HepG2 (cell line): ENCODE measurements around the gene ARAP1.

Source experiments
- CREB1 ChIP-seq, 2 experiments: fragments of 450-650 bp in 1 of 2; IDR thresholded peaks; 2 replicates each; pipeline ENCODE4 v1.6.1; 2016 to 2017; ENCODE audit warnings: control low read depth in 1 of 2, mild to moderate bottlenecking in 1 of 2, missing compliant biosample characterization in 1 of 2, missing genetic modification characterization in 1 of 2
- EP300 ChIP-seq, 3 experiments: sonication (generic) in 1 of 3; formaldehyde crosslinking in 1 of 3; IDR thresholded peaks; 2 replicates each; pipeline versions ENCODE4 v1.5.1 to v1.6.1; 2011 to 2020; ENCODE audit warnings: low read depth in 2 of 3, low read length in 2 of 3, borderline replicate concordance in 1 of 3, improper control_type of control experiment in 1 of 3, mild to moderate bottlenecking in 1 of 3, missing genetic modification reagents in 1 of 3, moderate library complexity in 1 of 3
- SMAD3 ChIP-seq: sonication (generic); formaldehyde crosslinking; IDR thresholded peaks from 2 replicates; pipeline ENCODE4 v1.4.0; 2020; ENCODE audit warnings: missing genetic modification reagents
- U2AF1 ChIP-seq: fragments of 200-400 bp; formaldehyde crosslinking; optimal IDR thresholded peaks from 2 replicates; pipeline ENCODE3; 2017; ENCODE audit warnings: mild to moderate bottlenecking, low read depth, low read length
- YY1 ChIP-seq: IDR thresholded peaks from 2 replicates; pipeline ENCODE4 v1.6.1; 2011; ENCODE audit warnings: low read length, low read depth, moderate library complexity, mild to moderate bottlenecking; ENCODE audit not compliant: insufficient read depth, insufficient replicate concordance
- ZNF274 ChIP-seq: sonication (generic); formaldehyde crosslinking; IDR thresholded peaks from 2 replicates; pipeline ENCODE4 v1.5.1; 2020; ENCODE audit warnings: mild to moderate bottlenecking, missing genetic modification reagents

- TF ChIP-seq YY1, result no peak
- no peak for TF ChIP-seq CREB1 (IDR thresholded peaks at IDR 0.05)
- no peak for TF ChIP-seq CREB1 (CRISPR knock-in tag; IDR thresholded peaks at IDR 0.05)
- no peak for TF ChIP-seq SMAD3 (CRISPR knock-in tag)
- no peak for TF ChIP-seq ZNF274 (CRISPR knock-in tag)
- TF ChIP-seq U2AF1, result no peak
- no peak for TF ChIP-seq EP300 (IDR thresholded peaks at IDR 0.05; ENCODE audit: low read depth in 2 of 2, low read length in 2 of 2)
- TF ChIP-seq EP300 (CRISPR knock-in tag; IDR thresholded peaks at IDR 0.05; ENCODE audit: borderline replicate concordance), result no peak
Observed at GRCh38 chr11:72720784-72721183, 31.4 kb downstream of the ARAP1 start.
